HepG2 (cell line): Measurements from ENCODE around the gene RLN3. TPM values are rescaled to one million over a fixed set of nuclear protein-coding genes. Genes with fewer than 3 reads are reported as not detected.

Source experiments
- ATAC-seq: fragments of 200-7000 bp; cut with Tn5 transposase; 3 replicates; pipeline ENCODE4 v1.9.1; 2020; ENCODE audit warnings: mild to moderate bottlenecking, moderate library complexity
- BruUV-seq: library from RNA; stranded (reverse); fragments of 400-500 nt; replicated peaks from 2 replicates; lab custom pipeline; 2021; lab: Mats Ljungman, UMichigan
- CTCF ChIA-PET: fragments of 300-600 bp; formaldehyde crosslinking; extraction: SDS; loops from one replicate; lab custom pipeline; 2021; ENCODE audit warnings: low total read pairs, inconsistent platforms, low intra/inter-chr PET ratio; lab: Yijun Ruan, JAX
- POLR2A ChIA-PET: fragments of 350-600 bp; sonication (Branson Sonifier 250); formaldehyde crosslinking; loops from one replicate; lab custom pipeline; 2020; ENCODE audit warnings: antibody characterized with exemption, inconsistent platforms; lab: Yijun Ruan, JAX
- DNase-seq: peaks from one replicate; pipeline ENCODE4 v3.0.0-alpha.2; 2015; ENCODE audit warnings: low spot score
- FAIRE-seq: peaks from 3 replicates; lab custom pipeline; 2011; peaks lifted over from hg19 to GRCh38; lab: Jason Lieb, UNC
- H2AFZ ChIP-seq: one replicate; pipeline ENCODE4 v1.6.1; 2011; ENCODE audit warnings: low read length, inconsistent platforms
- H3K27ac ChIP-seq: fragments of 300-600 bp; 3 replicates; pipeline ENCODE4 v1.8.0; 2011; ENCODE audit warnings: mixed run types, mild to moderate bottlenecking, mixed read lengths, low read length, inconsistent platforms; ENCODE audit not compliant: insufficient read depth; ENCODE audit errors: extremely low read length
- H3K27me3 ChIP-seq, 2 experiments: fragments of 200-600 bp in 1 of 2; 2 replicates in 1 of 2; 3 replicates in 1 of 2; pipeline versions ENCODE4 v1.6.0 to v1.8.0; 2011; ENCODE audit warnings: low read length in 2 of 2, mild to moderate bottlenecking in 2 of 2, moderate library complexity in 2 of 2, inconsistent platforms in 1 of 2; ENCODE audit not compliant: insufficient read depth in 2 of 2, control insufficient read depth in 1 of 2
- H3K36me3 ChIP-seq, 2 experiments: fragments of 200-600 bp in 1 of 2; replicated peaks in 1 of 2; 2 replicates in 1 of 2; 3 replicates in 1 of 2; pipeline versions ENCODE4 v1.5.1 to v1.8.0; 2011; ENCODE audit warnings: low read length in 2 of 2, inconsistent platforms in 1 of 2; ENCODE audit not compliant: insufficient read depth in 2 of 2, control insufficient read depth in 1 of 2
- H3K4me1 ChIP-seq: 2 replicates; pipeline ENCODE4 v1.5.1; 2012; ENCODE audit warnings: low read length, inconsistent platforms; ENCODE audit not compliant: insufficient read depth
- H3K4me2 ChIP-seq: 2 replicates; pipeline ENCODE4 v1.6.0; 2011; ENCODE audit warnings: low read depth, low read length, inconsistent platforms
- H3K4me3 ChIP-seq, 3 experiments: fragments of 200-600 bp in 1 of 3; sonication (generic), shearing (Covaris generic) in 1 of 3; replicated peaks in 1 of 3; 2 replicates each; pipeline ENCODE4 v1.5.1; 2011 to 2016; ENCODE audit warnings: low read length in 3 of 3, inconsistent platforms in 2 of 3, low read depth in 2 of 3, mild to moderate bottlenecking in 2 of 3, control low read depth in 1 of 3, mixed read lengths in 1 of 3; ENCODE audit not compliant: insufficient read depth in 1 of 3
- H3K79me2 ChIP-seq: one replicate; pipeline ENCODE4 v1.6.1; 2011; ENCODE audit warnings: low read length, inconsistent platforms; ENCODE audit not compliant: insufficient read depth
- H3K9ac ChIP-seq: 2 replicates; pipeline ENCODE4 v1.6.0; 2011; ENCODE audit warnings: mild to moderate bottlenecking, low read depth, low read length, inconsistent platforms; ENCODE audit not compliant: insufficient read depth
- H3K9me3 ChIP-seq: 2 replicates; pipeline ENCODE4 v1.5.1; 2012; ENCODE audit warnings: mild to moderate bottlenecking, low read length
- H4K20me1 ChIP-seq: 2 replicates; pipeline ENCODE4 v1.6.0; 2011; ENCODE audit warnings: inconsistent platforms, mild to moderate bottlenecking, low read length, moderate library complexity; ENCODE audit not compliant: insufficient read depth
- AGO1 ChIP-seq: fragments of 200-400 bp; formaldehyde crosslinking; IDR thresholded peaks from 2 replicates; pipeline ENCODE4 v1.6.1; 2017; ENCODE audit warnings: mild to moderate bottlenecking, low read depth, low read length, moderate library complexity; ENCODE audit not compliant: poor library complexity, severe bottlenecking
- EEA1 ChIP-seq: sonication (generic); formaldehyde crosslinking; IDR thresholded peaks from 2 replicates; pipeline ENCODE4 v1.5.1; 2020; ENCODE audit warnings: mild to moderate bottlenecking, missing genetic modification reagents, borderline replicate concordance
- KDM6A ChIP-seq: IDR thresholded peaks from 2 replicates; pipeline ENCODE4 v1.6.1; 2016; ENCODE audit warnings: low read depth
- MBNL3 ChIP-seq: fragments of 250-450 bp; sonication (Bioruptor Pico); conservative IDR thresholded peaks from 2 replicates; pipeline ENCODE4 v1.8.0; 2022; ENCODE audit warnings: mild to moderate bottlenecking, inconsistent platforms
- NR2F2 ChIP-seq: IDR thresholded peaks from 2 replicates; pipeline ENCODE4 v1.6.1; 2012; ENCODE audit warnings: low read depth, inconsistent platforms, borderline replicate concordance
- TBX2 ChIP-seq: sonication (generic); formaldehyde crosslinking; IDR thresholded peaks from 2 replicates; pipeline ENCODE4 v1.5.0; 2020; ENCODE audit warnings: missing genetic modification reagents, mild to moderate bottlenecking, borderline replicate concordance
- TEAD3 ChIP-seq: optimal IDR thresholded peaks from 2 replicates; pipeline ENCODE3; 2016; ENCODE audit warnings: borderline replicate concordance
- WGBS: methylation state at CpG from one replicate; pipeline ENCODE4 v1.1.6; 2017; ENCODE audit warnings: low lambda C conversion rate; 5-methylcytosine and 5-hydroxymethylcytosine counted together
- in situ Hi-C: cut with HindIII; loops from 2 replicates; pipeline ENCODE4 v1.10.0; 2017; ENCODE audit warnings: low pct_unique_long_range_greater_than_20kb; ENCODE audit not compliant: extremely low pct_ligation_motif_present
- intact Hi-C: fragments of 100-400 bp; cut with micrococcal nuclease; formaldehyde crosslinking; loops from one replicate; pipeline ENCODE4 v1.10.0; 2022; ENCODE audit not compliant: unreplicated experiment
- polyA plus RNA-seq, 8 experiments: library from polyadenylated mRNA; depleted of rRNA in 3 of 8; stranded (reverse) in 7 of 8; unstranded in 1 of 8; fragments of >200 nt; fragmentation: Illumina TruSeq in 4 of 8; extraction: Trizol in 4 of 8; gene quantifications; 2 replicates each; pipeline versions ENCODE4 v1.2.1 to v1.2.3, GENCODE V29; 2011 to 2016; ENCODE audit warnings: low read depth in 4 of 8, missing spikeins in 1 of 8, mixed read lengths in 1 of 8; ENCODE audit not compliant: insufficient read depth in 1 of 8
- total RNA-seq, 5 experiments: library from RNA; depleted of rRNA; stranded (reverse); fragments of >200 nt; fragmentation: Illumina TruSeq; extraction: Trizol; gene quantifications; 2 replicates each; pipeline ENCODE4 v1.2.3, GENCODE V29; 2016; ENCODE audit warnings: low read depth in 1 of 5
- TF ChIP-seq, protein P1 (sequence below), 2 experiments: fragments of 450-650 bp in 1 of 2; sonication (generic) in 1 of 2; formaldehyde crosslinking in 1 of 2; IDR thresholded peaks; 2 replicates each; pipeline versions ENCODE4 v1.6.1 to v1.8.0; 2016 to 2022; ENCODE audit warnings: antibody characterized with exemption in 1 of 2, mild to moderate bottlenecking in 1 of 2, missing genetic modification reagents in 1 of 2
- TF ChIP-seq, protein P2 (sequence below): sonication (generic); formaldehyde crosslinking; IDR thresholded peaks from 2 replicates; pipeline ENCODE4 v1.5.0; 2020; ENCODE audit warnings: missing genetic modification reagents
- TF ChIP-seq, protein P3 (sequence below): IDR thresholded peaks from 2 replicates; pipeline ENCODE4 v1.6.1; 2016; ENCODE audit warnings: low read depth, control low read depth

The RLN3 gene
- total and polyA plus RNA-seq, 2 of the 13 experiments (the other 11 are each of a cell fraction or from before 2014, with no cell fraction given), result not detected

DNA sequence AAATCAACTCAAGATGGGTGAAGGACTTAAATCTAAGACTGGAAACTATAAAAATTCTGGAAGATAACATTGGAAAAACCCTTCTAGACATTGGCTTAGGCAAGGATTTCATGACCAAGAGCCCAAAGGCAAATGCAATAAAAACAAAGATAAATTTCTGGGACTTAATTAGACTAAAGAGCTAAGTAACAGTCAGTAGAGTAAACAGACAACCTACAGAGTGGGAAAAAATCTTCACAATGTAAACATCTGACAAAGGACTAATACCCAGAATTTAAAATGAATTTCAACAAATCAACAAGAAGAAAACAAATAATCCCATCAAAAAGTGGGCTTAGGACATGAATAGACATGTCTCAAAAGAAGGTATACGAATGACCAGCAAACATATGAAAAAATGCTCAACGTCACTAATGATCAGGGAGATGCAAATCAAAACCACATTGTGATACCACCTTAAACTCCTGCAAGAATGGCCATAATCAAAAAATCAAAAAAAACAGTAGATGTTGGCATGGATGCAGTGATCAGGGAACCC, 15.5 kb upstream of the RLN3 start:
- H3K36me3 ChIP-seq, result no peaks in the 10 kb centered on the region
- no peak overlapping the region for H2AFZ ChIP-seq
- no peak overlapping the region for H3K4me2 ChIP-seq
- H3K79me2 ChIP-seq, result no peaks in the 10 kb centered on the region
- no peak overlapping the region for H3K27ac ChIP-seq
- H3K9ac ChIP-seq, result no peak overlapping the region
- no peaks in the 10 kb centered on the region for H4K20me1 ChIP-seq
- in situ Hi-C loops, result no loop called here
- H3K4me3 ChIP-seq, result no peak overlapping the region
- intact Hi-C loops, result no loop called here
- WGBS, result 49% methylated on average over 2 of the region's 2 CpGs
- CTCF ChIA-PET, result no interaction called here
- BruUV-seq, result no TSS peak
- DNase-seq, result no peak
- peaks cover 23% of the 10 kb centered on the region for H3K4me1 ChIP-seq
- no peak for FAIRE-seq
- no peaks in the 10 kb centered on the region for H3K9me3 ChIP-seq
- no peaks in the 10 kb centered on the region for H3K27me3 ChIP-seq
- ATAC-seq, result no peak
- POLR2A ChIA-PET, result no interaction called here
- TF ChIP-seq MBNL3 (CRISPR knock-in tag) (no peak), NR2F2 (no peak), TEAD3 (CRISPR knock-in tag) (no peak), EEA1 (CRISPR knock-in tag) (no peak), KDM6A (CRISPR knock-in tag) (no peak), TBX2 (no peak), AGO1 (no peak)
- TF ChIP-seq, protein P1, sequence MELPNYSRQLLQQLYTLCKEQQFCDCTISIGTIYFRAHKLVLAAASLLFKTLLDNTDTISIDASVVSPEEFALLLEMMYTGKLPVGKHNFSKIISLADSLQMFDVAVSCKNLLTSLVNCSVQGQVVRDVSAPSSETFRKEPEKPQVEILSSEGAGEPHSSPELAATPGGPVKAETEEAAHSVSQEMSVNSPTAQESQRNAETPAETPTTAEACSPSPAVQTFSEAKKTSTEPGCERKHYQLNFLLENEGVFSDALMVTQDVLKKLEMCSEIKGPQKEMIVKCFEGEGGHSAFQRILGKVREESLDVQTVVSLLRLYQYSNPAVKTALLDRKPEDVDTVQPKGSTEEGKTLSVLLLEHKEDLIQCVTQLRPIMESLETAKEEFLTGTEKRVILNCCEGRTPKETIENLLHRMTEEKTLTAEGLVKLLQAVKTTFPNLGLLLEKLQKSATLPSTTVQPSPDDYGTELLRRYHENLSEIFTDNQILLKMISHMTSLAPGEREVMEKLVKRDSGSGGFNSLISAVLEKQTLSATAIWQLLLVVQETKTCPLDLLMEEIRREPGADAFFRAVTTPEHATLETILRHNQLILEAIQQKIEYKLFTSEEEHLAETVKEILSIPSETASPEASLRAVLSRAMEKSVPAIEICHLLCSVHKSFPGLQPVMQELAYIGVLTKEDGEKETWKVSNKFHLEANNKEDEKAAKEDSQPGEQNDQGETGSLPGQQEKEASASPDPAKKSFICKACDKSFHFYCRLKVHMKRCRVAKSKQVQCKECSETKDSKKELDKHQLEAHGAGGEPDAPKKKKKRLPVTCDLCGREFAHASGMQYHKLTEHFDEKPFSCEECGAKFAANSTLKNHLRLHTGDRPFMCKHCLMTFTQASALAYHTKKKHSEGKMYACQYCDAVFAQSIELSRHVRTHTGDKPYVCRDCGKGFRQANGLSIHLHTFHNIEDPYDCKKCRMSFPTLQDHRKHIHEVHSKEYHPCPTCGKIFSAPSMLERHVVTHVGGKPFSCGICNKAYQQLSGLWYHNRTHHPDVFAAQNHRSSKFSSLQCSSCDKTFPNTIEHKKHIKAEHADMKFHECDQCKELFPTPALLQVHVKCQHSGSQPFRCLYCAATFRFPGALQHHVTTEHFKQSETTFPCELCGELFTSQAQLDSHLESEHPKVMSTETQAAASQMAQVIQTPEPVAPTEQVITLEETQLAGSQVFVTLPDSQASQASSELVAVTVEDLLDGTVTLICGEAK (IDR thresholded peaks at IDR 0.05), result no peak
- TF ChIP-seq, protein P1 (CRISPR knock-in tag; IDR thresholded peaks at IDR 0.05), result no peak
- TF ChIP-seq, protein P2, sequence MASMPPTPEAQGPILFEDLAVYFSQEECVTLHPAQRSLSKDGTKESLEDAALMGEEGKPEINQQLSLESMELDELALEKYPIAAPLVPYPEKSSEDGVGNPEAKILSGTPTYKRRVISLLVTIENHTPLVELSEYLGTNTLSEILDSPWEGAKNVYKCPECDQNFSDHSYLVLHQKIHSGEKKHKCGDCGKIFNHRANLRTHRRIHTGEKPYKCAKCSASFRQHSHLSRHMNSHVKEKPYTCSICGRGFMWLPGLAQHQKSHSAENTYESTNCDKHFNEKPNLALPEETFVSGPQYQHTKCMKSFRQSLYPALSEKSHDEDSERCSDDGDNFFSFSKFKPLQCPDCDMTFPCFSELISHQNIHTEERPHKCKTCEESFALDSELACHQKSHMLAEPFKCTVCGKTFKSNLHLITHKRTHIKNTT (CRISPR knock-in tag), result no peak
- TF ChIP-seq, protein P3, sequence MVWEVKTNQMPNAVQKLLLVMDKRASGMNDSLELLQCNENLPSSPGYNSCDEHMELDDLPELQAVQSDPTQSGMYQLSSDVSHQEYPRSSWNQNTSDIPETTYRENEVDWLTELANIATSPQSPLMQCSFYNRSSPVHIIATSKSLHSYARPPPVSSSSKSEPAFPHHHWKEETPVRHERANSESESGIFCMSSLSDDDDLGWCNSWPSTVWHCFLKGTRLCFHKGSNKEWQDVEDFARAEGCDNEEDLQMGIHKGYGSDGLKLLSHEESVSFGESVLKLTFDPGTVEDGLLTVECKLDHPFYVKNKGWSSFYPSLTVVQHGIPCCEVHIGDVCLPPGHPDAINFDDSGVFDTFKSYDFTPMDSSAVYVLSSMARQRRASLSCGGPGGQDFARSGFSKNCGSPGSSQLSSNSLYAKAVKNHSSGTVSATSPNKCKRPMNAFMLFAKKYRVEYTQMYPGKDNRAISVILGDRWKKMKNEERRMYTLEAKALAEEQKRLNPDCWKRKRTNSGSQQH (CRISPR knock-in tag), result no peak
